Measurements from ENCODE around the gene GTF3C5. TPM values are rescaled to one million over a fixed set of nuclear protein-coding genes. Genes with fewer than 3 reads are reported as not detected.

The GTF3C5 gene
- total RNA-seq, 1 experiment from 2014 or later, result 79.6 TPM

DNA sequence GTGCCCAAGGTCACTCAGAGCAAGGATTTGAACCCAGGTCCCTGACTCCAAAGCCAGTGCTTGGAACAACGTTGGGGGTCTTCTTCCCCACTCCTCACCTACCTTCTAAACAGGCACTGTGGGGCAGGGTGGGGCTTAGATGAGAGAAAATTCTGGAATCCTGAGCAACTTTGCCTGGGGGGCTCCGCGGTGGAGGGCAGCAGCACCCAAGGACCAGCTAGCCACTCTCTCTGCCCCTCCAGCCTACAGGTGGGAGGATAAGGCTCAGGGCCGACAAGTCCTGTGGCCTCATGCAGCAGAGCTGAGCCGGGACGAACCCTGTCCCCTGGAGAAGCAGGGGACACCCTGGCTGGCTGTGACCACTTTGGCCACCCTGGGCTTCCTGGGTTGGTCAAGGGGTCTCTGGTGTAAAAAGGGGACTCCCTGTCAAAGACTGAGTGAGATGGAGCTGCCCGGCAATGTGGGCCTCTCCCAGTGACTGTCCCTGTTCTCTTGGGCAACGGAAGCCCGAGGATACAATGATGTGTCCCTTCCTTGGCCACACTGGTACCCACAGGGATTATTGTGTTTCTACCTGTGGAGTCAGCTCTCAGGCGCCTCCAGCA lies 57.5 kb downstream of the GTF3C5 start:
- ChIA-PET POLR2A (ENCODE audit: unreplicated experiment) (no interaction called here), CTCF (no interaction called here)
- Histone ChIP-seq H3K4me2 (no peak overlapping the region), H3F3A (ENCODE audit: insufficient read depth, low read depth) (no peaks in the 10 kb centered on the region), H3K4me1 (replicated peaks; ENCODE audit: insufficient read depth) (no peaks in the 10 kb centered on the region), H4K20me1 (ENCODE audit: insufficient read depth) (no peaks in the 10 kb centered on the region), H3K79me2 (ENCODE audit: low read depth) (no peaks in the 10 kb centered on the region), H3K27ac (no peak overlapping the region), H3K9me2 (ENCODE audit: insufficient read depth) (no peaks in the 10 kb centered on the region), H2AFZ (no peak overlapping the region), H3K27me3 (ENCODE audit: insufficient read depth, low read depth) (no peaks in the 10 kb centered on the region), H3K36me3 (ENCODE audit: low read depth) (no peaks in the 10 kb centered on the region), H3K4me3 (no peak overlapping the region), H3K9me3 (ENCODE audit: insufficient read depth, low read depth) (no peaks in the 10 kb centered on the region)
- no TSS peak for BruUV-seq (replicated peaks)
- DNase-seq, result no peak
- TF ChIP-seq, protein P1, sequence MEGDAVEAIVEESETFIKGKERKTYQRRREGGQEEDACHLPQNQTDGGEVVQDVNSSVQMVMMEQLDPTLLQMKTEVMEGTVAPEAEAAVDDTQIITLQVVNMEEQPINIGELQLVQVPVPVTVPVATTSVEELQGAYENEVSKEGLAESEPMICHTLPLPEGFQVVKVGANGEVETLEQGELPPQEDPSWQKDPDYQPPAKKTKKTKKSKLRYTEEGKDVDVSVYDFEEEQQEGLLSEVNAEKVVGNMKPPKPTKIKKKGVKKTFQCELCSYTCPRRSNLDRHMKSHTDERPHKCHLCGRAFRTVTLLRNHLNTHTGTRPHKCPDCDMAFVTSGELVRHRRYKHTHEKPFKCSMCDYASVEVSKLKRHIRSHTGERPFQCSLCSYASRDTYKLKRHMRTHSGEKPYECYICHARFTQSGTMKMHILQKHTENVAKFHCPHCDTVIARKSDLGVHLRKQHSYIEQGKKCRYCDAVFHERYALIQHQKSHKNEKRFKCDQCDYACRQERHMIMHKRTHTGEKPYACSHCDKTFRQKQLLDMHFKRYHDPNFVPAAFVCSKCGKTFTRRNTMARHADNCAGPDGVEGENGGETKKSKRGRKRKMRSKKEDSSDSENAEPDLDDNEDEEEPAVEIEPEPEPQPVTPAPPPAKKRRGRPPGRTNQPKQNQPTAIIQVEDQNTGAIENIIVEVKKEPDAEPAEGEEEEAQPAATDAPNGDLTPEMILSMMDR (conservative IDR thresholded peaks at IDR 0.05), result no peak
- no peak for TF ChIP-seq EZH2 (IDR thresholded peaks at IDR 0.05; ENCODE audit: low read depth)
- intact Hi-C loops (cut with micrococcal nuclease; ENCODE audit: unreplicated experiment), result no loop called here

DNA sequence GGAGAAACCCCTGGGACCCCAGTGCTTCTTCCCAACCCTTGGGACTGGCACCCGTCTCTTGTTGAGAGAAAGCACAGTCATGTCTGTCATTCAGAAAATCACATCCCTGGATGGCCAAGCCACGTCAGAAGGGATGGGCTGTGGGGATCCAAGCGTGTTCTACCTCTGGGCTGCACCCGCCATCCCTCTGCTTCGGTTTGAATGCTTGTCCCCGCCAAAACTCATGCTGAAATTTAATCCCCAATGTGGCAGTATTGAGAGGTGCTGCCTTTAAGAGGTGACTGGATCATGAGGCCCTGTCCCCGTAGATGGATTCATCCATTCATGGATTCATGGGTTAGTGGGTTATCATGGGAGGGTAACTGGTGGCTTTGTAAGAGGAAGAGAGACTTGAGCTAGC lies 58.0 kb downstream of the GTF3C5 start:
- H3K4me1 ChIP-seq (replicated peaks; ENCODE audit: insufficient read depth), result no peaks in the 10 kb centered on the region
- H2AFZ ChIP-seq, result no peak overlapping the region
- TF ChIP-seq EZH2 (IDR thresholded peaks at IDR 0.05; ENCODE audit: low read depth), result no peak
- TF ChIP-seq, protein P1 (conservative IDR thresholded peaks at IDR 0.05), result no peak
- no peak for DNase-seq
- H3K27me3 ChIP-seq (ENCODE audit: insufficient read depth, low read depth), result no peaks in the 10 kb centered on the region
- no TSS peak for BruUV-seq (replicated peaks)
- POLR2A ChIA-PET (ENCODE audit: unreplicated experiment), result no interaction called here
- no peaks in the 10 kb centered on the region for H3K9me2 ChIP-seq (ENCODE audit: insufficient read depth)
- no peak overlapping the region for H3K4me3 ChIP-seq
- H3F3A ChIP-seq (ENCODE audit: insufficient read depth, low read depth), result no peaks in the 10 kb centered on the region
- no peaks in the 10 kb centered on the region for H3K79me2 ChIP-seq (ENCODE audit: low read depth)
- no peaks in the 10 kb centered on the region for H3K9me3 ChIP-seq (ENCODE audit: insufficient read depth, low read depth)
- CTCF ChIA-PET, result no interaction called here
- H3K4me2 ChIP-seq, result no peak overlapping the region
- H3K27ac ChIP-seq, result no peak overlapping the region
- no peaks in the 10 kb centered on the region for H3K36me3 ChIP-seq (ENCODE audit: low read depth)
- no peaks in the 10 kb centered on the region for H4K20me1 ChIP-seq (ENCODE audit: insufficient read depth)
- intact Hi-C loops (cut with micrococcal nuclease; ENCODE audit: unreplicated experiment), result no loop called here

DNA sequence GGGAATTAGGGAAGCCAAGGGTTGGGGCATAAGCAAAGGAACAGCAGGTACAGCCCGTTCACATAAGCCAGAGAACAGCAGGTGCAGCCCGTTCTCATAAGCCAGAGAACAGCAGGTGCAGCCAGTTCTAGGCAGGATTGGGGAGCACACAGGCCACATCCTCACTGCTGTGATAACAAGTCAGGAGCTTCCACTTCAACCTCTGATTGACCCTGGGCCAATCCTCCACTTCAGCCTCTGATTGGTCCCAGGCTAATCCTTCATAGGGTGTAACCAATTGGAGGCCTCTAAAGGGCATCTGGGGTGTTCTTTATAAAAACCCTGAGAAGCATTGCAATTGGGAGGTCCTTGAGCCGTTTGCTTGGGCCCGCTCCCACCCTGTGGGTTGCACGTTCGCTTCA lies 58.5 kb downstream of the GTF3C5 start:
- ChIA-PET POLR2A (ENCODE audit: unreplicated experiment) (no interaction called here), CTCF (interaction anchor here (0.6 kb wide), 1 partner anchor 396 kb away, joined by 5 read pairs; no protein-coding TSS in a partner anchor)
- Histone ChIP-seq H3K27me3 (ENCODE audit: insufficient read depth, low read depth) (no peaks in the 10 kb centered on the region), H3K4me3 (no peak overlapping the region), H2AFZ (no peak overlapping the region), H3F3A (ENCODE audit: insufficient read depth, low read depth) (no peaks in the 10 kb centered on the region), H3K79me2 (ENCODE audit: low read depth) (no peaks in the 10 kb centered on the region), H3K27ac (no peak overlapping the region), H4K20me1 (ENCODE audit: insufficient read depth) (no peaks in the 10 kb centered on the region), H3K4me2 (no peak overlapping the region), H3K36me3 (ENCODE audit: low read depth) (no peaks in the 10 kb centered on the region), H3K4me1 (replicated peaks; ENCODE audit: insufficient read depth) (no peaks in the 10 kb centered on the region), H3K9me2 (ENCODE audit: insufficient read depth) (no peaks in the 10 kb centered on the region), H3K9me3 (ENCODE audit: insufficient read depth, low read depth) (no peaks in the 10 kb centered on the region)
- no peak for TF ChIP-seq EZH2 (IDR thresholded peaks at IDR 0.05; ENCODE audit: low read depth)
- TF ChIP-seq, protein P1 (conservative IDR thresholded peaks at IDR 0.05), result no peak
- intact Hi-C loops (cut with micrococcal nuclease; ENCODE audit: unreplicated experiment), result no loop called here
- DNase-seq, result no peak
- BruUV-seq (replicated peaks), result no TSS peak

Data from PC-9 (cell line).